Mesenteric fat pad (tissue), 1 donor: ENCODE results near the gene ASB16. TPM values are rescaled to one million over a fixed set of nuclear protein-coding genes. Genes with fewer than 3 reads are reported as not detected.

ENCODE experiments used
- DNase-seq: peaks from one replicate; pipeline ENCODE4 v3.0.0-alpha.2; 2020; ENCODE audit warnings: low spot score
- total RNA-seq: library from RNA; stranded (reverse); fragmentation: NEBNext Ultra II Directional; extraction: Animal tissue kit (Norgen Biotek cat#: 25700); gene quantifications from one replicate; pipeline ENCODE4 v1.2.1, GENCODE V29; 2021
- donor health status: DM: yes; HTN: yes; CAD: no.

The ASB16 gene
- total RNA-seq, 1 donor from 2014 or later, result not detected

DNA sequence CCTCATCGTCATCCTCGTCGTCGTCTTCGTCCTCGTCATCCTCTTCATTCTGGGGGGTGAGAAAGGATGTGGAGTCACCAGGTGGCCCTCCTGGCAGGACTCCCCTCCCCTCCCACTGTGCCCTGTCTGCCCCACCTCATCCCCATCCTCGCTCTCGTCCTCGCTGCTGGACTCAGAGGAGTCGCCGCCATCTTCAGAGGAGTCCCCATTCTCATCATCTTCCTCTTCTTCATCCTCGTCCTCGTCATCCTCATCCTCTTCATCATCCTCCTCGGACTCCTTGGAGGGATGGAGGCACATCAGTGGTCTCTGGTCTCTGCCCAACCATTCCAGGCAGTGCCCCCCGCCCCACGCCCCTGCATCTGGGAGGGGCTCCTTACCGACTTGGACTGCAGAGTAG lies 36.8 kb downstream of the ASB16 start:
- no peak for DNase-seq

- no peak for DNase-seq
Measured at GRCh38 chr17:44207743-44208142, 37.2 kb downstream of the ASB16 start.

GRCh38 chr17:44209786-44210341 lies 39.4 kb downstream of the ASB16 start:
- DNase-seq, result no peak

DNA sequence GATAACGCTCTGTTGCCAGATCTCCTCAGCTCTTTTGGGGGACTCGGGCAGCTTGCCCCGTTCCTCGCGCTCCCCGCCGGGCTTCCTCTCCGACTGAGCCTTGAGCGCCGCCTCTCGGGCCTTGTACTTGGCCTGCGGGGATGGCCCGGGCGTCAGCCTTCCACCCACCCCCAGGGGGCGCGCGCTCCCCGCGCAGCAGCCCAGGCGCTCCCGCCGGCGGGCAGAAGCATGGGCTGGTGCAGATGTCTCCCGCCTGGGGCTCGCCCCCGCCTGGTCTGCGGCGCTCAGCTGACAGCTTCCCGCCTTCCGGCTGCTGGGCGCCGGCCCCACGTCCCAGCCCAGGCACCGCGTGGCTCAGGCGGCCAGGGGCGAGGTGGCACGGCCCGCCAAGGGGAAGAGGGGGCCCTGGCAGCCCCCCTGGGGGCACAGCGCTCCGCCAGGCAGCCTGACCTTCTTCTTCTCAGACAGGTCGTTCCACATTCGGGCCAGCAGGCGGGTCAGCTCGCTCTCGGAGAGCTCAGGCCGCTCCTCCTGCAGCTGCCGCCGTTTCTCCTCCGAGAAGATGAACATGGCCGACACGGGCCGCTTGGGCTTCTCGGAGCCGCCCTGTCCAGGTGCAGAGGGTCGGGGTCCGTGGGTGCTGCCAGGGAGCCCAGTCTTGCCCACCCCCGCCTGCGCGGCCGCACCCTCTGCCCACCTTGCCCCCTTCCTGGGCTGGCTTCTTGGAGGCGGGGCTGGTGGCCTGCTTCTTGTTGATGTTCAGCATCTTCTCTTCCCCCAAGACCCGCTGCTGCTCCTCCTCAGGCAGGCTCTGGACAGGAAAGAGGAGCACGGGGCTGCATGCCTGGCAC lies 40.1 kb downstream of the ASB16 start:
- peak; percentile 97 for DNase-seq

DNA sequence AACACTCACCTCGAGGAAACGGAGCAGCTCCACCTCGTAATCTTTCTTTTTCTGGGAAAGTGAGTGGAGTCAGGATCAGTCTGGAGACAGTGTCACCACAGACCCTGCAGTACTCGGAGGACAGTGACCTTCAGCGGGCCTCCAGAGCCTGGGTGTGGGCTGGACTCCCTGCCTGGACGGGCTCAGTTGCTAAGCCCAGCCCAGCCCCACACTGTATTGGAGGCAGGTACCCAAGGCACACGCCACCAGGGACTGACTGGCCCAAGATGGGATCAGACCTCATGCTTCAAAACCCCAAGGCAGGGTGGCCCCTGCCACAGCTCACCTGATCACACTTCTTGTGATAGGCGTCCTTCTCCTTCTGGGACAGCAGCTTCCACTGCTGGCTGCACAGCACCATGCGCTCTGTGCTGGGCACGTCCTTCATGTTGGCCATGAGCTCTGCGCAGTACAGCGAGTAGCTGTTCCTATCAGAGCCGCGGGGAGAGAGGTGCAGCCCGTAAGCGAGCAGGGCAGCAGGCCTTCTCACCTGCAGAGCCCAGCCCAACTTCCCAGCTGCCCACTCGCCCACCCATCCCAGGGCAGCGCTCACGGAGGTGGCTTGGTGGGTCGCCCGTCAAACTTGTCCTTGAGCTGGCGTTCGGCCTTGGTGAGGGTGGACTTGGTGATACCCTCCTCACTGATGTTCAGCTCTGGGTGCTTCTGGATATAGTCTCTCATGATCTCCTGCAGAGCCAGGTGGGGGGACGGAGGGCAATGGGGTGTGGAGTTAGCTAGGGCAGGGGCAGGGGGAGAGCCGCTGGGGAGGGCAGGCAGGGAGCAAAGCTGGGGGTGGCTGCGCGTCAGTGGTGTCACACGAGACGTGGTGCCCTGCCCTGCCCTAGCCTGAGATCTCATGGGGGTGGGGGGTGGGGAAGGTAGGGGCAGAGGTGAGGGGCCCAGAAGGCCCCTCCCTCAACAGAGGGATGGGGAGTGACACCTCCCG lies 41.1 kb downstream of the ASB16 start:
- DNase-seq, result no peak

- DNase-seq, result no peak
Measured at GRCh38 chr17:44212507-44213402, 42.3 kb downstream of the ASB16 start.

DNA sequence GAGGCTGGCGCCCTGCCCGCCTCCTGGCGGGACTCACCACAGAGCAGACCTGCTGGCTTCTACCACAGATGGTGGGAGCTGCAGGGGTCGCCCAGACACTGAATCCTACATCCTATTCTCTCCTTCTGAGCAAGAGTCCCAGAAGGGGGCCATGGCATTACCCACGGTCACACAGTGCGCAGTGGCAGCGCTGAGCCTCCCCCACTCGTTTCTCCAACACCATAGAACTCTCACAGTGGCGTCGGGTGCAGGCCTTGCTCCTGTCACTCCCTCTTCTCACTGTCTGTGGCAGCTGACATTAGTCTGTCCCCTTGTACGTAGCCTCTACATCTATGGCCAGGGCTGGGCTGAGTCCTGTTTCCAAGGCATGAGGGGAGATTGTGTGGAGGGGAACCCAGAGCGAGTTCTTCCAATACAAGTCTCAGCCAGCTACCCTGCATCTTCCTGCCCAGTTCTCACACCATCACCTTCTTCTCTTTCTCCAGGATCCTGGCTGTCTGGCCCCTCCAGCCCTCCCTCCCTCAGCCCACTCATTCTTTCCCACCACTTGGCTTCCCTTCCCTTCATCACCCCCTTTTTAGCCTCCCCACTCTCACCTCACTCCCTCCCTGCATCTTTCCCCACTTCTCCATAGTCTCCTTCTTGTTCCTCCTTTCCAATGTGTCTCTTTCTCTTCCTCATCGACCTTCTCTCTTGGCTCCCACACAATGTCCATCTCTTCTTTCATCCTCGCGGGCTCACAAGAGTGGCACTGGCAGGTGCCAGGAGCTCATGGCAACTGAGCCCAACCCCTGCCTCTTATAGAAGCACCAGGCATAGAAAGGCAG lies 43.1 kb downstream of the ASB16 start:
- DNase-seq, result no peak

DNA sequence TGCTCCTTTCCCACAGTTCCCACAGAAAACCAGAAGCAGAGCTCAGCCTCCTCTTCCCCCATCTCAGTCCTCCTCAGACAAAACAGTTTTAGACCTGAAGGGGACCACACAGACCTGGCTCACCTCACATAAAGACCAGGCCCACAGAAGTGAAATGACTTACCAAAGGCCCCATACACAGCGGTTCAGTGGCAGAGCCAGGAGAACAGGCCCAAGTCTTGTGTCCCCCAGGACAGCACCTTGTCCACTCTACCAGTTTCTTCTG lies 43.7 kb downstream of the ASB16 start:
- DNase-seq, result no peak

DNA sequence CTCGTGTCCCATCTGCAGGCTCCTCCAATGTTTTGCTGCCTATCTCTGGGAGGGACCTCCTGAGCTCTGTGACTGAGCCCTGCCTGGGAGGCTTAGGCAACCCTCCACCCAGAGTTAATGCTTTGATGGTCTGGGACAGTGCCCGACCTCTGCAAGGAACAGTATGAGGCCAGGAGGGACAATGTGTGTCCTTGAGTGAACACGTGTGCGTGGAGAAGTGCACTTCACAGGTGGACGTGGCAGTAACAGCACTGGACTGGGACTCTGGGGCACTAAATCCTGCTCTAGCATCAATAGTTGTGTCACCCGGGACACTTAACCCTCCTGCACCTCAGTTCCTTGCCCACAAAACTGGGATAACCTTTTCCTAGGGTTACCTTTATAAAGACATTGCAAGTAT lies 44.4 kb downstream of the ASB16 start:
- DNase-seq, result no peak

GRCh38 chr17:44216173-44216572 lies 45.7 kb downstream of the ASB16 start:
- no peak for DNase-seq

- no peak for DNase-seq
Measured at GRCh38 chr17:44216694-44217093, 46.2 kb downstream of the ASB16 start.

DNA sequence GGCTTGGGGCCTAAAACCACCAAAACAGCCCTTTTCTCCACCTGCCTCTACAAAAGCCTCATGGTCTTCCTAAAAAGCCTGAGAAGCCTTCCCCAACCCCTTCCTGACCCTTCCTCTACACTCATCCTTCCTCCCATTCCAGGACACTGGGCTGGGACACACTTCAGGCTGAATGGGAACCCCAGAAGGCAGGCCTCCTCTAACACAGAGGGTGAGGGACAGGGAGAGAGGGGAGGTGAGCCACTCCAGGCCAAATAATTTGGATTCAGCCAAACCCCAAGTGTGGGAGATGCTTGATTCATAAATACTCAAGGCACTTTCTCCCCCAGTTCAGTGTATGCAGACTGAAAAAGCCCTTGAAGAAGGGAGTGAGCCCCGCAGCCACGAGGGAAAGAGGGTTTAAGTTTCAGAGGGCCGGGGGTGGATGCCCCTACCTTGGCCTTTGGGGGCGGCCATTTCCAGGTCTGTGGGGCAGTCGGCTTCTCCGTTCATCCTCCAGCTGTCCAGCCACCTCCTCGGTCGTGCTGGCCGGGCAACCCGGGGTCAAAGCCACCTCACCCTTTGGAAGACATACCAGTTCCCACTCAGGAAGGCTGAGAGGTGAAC lies 47.3 kb downstream of the ASB16 start:
- no peak for DNase-seq

DNA sequence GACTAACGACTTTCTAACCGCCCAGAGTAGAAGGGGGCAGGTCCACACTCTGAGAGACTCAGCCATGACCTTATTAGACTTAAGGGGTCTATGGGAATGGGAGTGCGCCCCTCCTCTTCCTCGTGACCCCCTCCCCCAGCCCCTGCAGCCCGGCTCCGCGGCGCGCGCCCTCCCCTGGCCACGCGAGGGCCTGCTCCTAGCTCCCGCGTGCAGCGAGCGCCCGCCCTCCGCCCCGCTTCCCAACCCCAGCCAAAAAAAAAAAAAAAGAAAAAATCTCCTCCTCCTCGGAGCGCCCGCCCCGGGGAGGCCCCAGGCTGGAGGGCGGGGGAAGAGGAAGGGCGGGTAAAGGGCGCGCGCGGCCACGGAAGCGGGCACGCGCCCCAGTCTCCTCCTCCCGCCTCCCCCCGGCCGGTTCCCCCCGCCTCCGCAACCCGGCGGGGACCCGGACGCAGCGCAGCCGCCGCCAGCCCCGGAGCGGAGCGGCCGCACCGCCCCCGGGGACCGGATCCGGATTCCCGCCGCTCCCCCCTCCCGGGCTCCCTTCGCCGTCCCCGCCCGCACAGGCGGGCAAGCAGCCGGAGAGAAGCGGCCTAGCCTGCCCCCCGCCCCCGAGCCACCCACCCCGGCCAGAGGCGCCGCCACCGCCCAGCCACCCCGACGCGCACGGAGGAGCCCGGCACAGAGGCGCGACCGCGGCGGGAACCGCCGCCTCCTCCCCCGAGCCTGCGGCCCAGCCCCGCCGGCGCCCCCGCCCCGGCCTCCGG lies 48.0 kb downstream of the ASB16 start:
- DNase-seq, result peak; percentile 96

DNA sequence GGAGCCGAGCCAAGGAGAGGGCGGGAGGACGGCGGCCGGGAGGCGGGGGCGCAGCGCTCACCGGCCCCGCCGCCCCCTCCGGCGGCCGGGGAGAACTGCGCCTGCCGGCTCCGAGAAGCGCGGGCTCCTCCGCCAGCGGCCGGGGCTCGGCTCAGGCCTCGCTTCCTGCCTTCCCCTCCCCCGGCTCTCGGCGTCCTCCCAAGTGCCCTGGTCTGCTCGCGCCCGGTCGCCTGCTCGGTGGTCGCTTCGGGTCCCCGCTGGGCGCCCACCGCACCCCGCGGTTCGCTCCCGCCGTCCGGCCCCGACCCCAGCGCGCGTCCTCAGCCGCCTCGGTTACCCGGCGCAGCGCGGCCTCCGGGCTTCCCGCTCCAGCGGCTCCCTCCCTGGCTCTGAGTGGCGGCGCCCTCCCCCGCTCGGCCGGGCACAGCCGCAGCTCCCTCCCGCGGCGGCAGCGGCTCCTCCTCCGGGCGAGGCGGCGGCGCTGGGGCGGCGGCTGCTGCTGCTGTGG lies 48.7 kb downstream of the ASB16 start:
- peak; percentile 92 for DNase-seq

DNA sequence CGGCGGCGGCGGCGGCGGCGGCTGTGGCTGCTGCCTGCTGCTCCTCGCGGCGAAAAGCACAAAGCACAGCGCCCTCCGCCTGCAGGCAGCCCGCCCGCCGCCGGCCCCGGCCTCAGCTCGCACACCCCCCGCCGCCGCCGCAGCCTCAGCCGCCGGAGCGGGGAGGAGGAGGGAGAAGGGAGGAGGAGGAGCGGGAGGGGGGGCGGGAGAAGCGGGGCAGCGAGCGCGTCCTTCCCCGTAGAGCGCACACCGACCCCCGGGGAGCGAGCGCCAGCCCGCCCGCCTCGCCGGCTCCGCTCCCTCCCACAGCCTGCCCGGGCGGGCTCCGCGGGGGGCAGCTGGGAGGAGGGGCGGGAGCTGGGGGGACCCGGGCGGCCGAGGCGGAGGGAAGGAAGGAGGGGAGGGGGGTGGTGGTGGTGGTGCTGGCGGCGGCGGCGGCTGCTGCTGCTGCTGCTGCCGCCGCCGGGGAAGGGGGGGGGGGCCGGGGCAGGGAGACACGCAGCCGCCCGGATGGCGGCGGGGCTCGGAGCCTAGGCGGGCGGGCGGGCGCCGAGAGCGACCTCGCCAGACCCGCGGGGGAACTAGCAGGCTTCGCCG lies 49.2 kb downstream of the ASB16 start, which contains the start of gene UBTF:
TSS of gene UBTF (minus strand) at position 60 of the 597 bp plus-strand sequence. CDS start 1,446 bp downstream, outside the sequence.
- DNase-seq, result no peak

GRCh38 chr17:44220213-44221083 lies 49.9 kb downstream of the ASB16 start:
- no peak for DNase-seq
